Measurements from ENCODE around the gene TMEM237. TPM values are rescaled to one million over a fixed set of nuclear protein-coding genes. Genes with fewer than 3 reads are reported as not detected.

The TMEM237 gene
- total RNA-seq, 1 donor from 2014 or later, result 52.7 TPM

GRCh38 chr2:201631041-201631440 lies 12.3 kb downstream of the TMEM237 start:
- Mint-ChIP-seq H3K36me3 (peaks cover 29% of the 10 kb centered on the region), H3K4me3 (no peak overlapping the region), H3K4me1 (no peaks in the 10 kb centered on the region), H3K27me3 (ENCODE audit: low read depth) (no peaks in the 10 kb centered on the region), H3K9me3 (no peaks in the 10 kb centered on the region), H3K27ac (no peak overlapping the region)
- TF ChIP-seq, protein P1, sequence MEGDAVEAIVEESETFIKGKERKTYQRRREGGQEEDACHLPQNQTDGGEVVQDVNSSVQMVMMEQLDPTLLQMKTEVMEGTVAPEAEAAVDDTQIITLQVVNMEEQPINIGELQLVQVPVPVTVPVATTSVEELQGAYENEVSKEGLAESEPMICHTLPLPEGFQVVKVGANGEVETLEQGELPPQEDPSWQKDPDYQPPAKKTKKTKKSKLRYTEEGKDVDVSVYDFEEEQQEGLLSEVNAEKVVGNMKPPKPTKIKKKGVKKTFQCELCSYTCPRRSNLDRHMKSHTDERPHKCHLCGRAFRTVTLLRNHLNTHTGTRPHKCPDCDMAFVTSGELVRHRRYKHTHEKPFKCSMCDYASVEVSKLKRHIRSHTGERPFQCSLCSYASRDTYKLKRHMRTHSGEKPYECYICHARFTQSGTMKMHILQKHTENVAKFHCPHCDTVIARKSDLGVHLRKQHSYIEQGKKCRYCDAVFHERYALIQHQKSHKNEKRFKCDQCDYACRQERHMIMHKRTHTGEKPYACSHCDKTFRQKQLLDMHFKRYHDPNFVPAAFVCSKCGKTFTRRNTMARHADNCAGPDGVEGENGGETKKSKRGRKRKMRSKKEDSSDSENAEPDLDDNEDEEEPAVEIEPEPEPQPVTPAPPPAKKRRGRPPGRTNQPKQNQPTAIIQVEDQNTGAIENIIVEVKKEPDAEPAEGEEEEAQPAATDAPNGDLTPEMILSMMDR (IDR thresholded peaks at IDR 0.05; ENCODE audit: unreplicated experiment), result no peak
- no peak for DNase-seq (ENCODE audit: low spot score in 2 of 2, unreplicated experiment in 2 of 2)

DNA sequence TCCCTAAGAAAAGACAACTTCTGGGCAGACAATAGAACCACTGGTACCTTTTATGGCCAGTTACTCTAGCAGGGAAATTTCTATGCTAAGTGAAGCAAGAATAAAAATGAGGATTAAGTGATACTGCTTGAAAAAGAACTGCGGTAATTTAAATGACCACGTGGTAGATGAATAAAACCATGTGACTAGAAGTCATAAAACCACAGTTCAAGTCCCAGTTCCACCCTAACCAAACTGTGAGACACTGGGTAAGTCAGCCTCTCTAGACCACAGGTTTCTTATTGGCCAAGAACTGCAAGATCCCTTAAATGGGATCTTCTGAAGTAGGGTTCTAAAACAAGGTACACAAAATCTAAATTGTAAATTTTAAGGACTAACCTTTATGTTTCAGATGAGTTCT lies 12.7 kb downstream of the TMEM237 start:
- Mint-ChIP-seq H3K9me3 (no peaks in the 10 kb centered on the region), H3K27me3 (ENCODE audit: low read depth) (no peaks in the 10 kb centered on the region), H3K36me3 (peaks cover 33% of the 10 kb centered on the region), H3K4me1 (no peaks in the 10 kb centered on the region), H3K27ac (no peak overlapping the region), H3K4me3 (no peak overlapping the region)
- TF ChIP-seq, protein P1 (IDR thresholded peaks at IDR 0.05; ENCODE audit: unreplicated experiment), result no peak
- DNase-seq (ENCODE audit: low spot score in 2 of 2, unreplicated experiment in 2 of 2), result no peak

- peaks cover 34% of the 10 kb centered on the region for H3K36me3 Mint-ChIP-seq
- H3K4me3 Mint-ChIP-seq, result no peak overlapping the region
- no peaks in the 10 kb centered on the region for H3K9me3 Mint-ChIP-seq
- no peak overlapping the region for H3K27ac Mint-ChIP-seq
- TF ChIP-seq, protein P1 (IDR thresholded peaks at IDR 0.05; ENCODE audit: unreplicated experiment), result no peak
- H3K27me3 Mint-ChIP-seq (ENCODE audit: low read depth), result no peaks in the 10 kb centered on the region
- no peaks in the 10 kb centered on the region for H3K4me1 Mint-ChIP-seq
- DNase-seq (ENCODE audit: low spot score in 2 of 2, unreplicated experiment in 2 of 2), result no peak
Measured at GRCh38 chr2:201628545-201628944, 14.8 kb downstream of the TMEM237 start.

DNA sequence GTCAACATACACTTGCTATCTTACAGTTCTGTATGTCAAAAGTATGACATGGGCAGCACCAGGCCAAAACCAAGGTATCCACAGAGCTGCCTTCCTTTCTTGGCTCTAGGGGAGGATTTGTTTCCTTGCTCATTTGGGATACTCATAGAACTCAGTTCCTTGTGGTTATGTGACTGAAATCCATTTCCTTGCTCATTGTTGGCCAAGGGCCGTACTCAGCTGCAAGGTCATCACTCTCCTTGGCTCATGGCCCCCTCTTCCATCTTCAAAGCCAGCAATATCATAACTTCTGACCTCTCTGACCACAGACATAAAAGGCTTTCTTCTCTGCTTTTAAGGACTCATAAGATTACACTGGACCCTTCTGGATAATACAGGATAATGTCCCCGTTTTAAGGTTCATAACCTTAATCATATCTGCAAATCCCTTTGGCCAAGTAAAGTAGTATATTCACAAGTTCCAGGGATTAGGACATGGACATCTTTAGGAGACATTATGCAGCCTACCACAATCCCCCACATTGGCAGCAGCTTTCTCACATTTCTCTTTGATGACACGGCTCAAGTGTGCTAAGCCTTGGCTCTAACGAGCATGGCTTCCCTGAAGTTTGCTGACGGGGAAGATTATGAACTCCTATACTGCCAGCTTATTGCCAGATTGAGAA lies 20.9 kb downstream of the TMEM237 start:
- Mint-ChIP-seq H3K4me1 (no peaks in the 10 kb centered on the region), H3K4me3 (no peak overlapping the region), H3K9me3 (peaks cover under 1% of the 10 kb centered on the region), H3K27ac (no peak overlapping the region), H3K36me3 (peaks cover 20% of the 10 kb centered on the region), H3K27me3 (ENCODE audit: low read depth) (no peaks in the 10 kb centered on the region)
- TF ChIP-seq, protein P1 (IDR thresholded peaks at IDR 0.05; ENCODE audit: unreplicated experiment), result no peak
- DNase-seq (ENCODE audit: low spot score in 2 of 2, unreplicated experiment in 2 of 2), result no peak

- H3K27me3 Mint-ChIP-seq (ENCODE audit: low read depth), result peaks cover 2% of the 10 kb centered on the region
- H3K9me3 Mint-ChIP-seq, result peaks cover 8% of the 10 kb centered on the region
- H3K36me3 Mint-ChIP-seq, result peaks cover 17% of the 10 kb centered on the region
- TF ChIP-seq, protein P1 (IDR thresholded peaks at IDR 0.05; ENCODE audit: unreplicated experiment), result no peak
- H3K27ac Mint-ChIP-seq, result no peak overlapping the region
- H3K4me3 Mint-ChIP-seq, result no peak overlapping the region
- no peak for DNase-seq (ENCODE audit: low spot score in 2 of 2, unreplicated experiment in 2 of 2)
- no peaks in the 10 kb centered on the region for H3K4me1 Mint-ChIP-seq
Measured at GRCh38 chr2:201621293-201621999, 21.9 kb downstream of the TMEM237 start.

Measured in mesothelial cell of epicardium (in vitro differentiated cells).